Stimulated activated CD8-positive, alpha-beta memory T cell treated with anti-CD3 and anti-CD28 coated beads, Interleukin-15, amount 100 ng/mL, for 1 hour (primary cell): ENCODE data around the gene GRIN3B.

Source experiments
- DNase-seq: peaks from one replicate; pipeline ENCODE4 v3.0.0-alpha.2; 2020; ENCODE audit warnings: low read depth

GRIN3B gene

GRCh38 chr19:1042689-1043511 lies 42.7 kb downstream of the GRIN3B start:
- DNase-seq = no peak

GRCh38 chr19:1045247-1045603 lies 45.0 kb downstream of the GRIN3B start:
- no peak for DNase-seq

- DNase-seq = no peak
Measured at GRCh38 chr19:1046117-1046626, 46.0 kb downstream of the GRIN3B start.

- DNase-seq = no peak
Measured at GRCh38 chr19:1046836-1047695, 46.8 kb downstream of the GRIN3B start.

GRCh38 chr19:1047696-1048147 lies 47.5 kb downstream of the GRIN3B start:
- DNase-seq = no peak

GRCh38 chr19:1049106-1049505 lies 48.9 kb downstream of the GRIN3B start:
- no peak for DNase-seq

GRCh38 chr19:1049800-1050199 lies 49.6 kb downstream of the GRIN3B start:
- no peak for DNase-seq

- no peak for DNase-seq
Measured at GRCh38 chr19:1050989-1051788, 51.0 kb downstream of the GRIN3B start.

- no peak for DNase-seq
Measured at GRCh38 chr19:1051791-1052190, 51.6 kb downstream of the GRIN3B start.

GRCh38 chr19:1052349-1052975 lies 52.2 kb downstream of the GRIN3B start:
- DNase-seq = no peak

- no peak for DNase-seq
Measured at GRCh38 chr19:1053176-1054101, 53.2 kb downstream of the GRIN3B start.

GRCh38 chr19:1054102-1055027 lies 54.1 kb downstream of the GRIN3B start:
- DNase-seq = no peak

- no peak for DNase-seq
Measured at GRCh38 chr19:1055028-1055425, 54.8 kb downstream of the GRIN3B start.

- no peak for DNase-seq
Measured at GRCh38 chr19:1055886-1056620, 55.8 kb downstream of the GRIN3B start.

GRCh38 chr19:1057176-1057855 lies 57.1 kb downstream of the GRIN3B start:
- no peak for DNase-seq

- DNase-seq = no peak
Measured at GRCh38 chr19:1058112-1058511, 57.9 kb downstream of the GRIN3B start.
